ENCODE data around the gene MACROD2.
"Not testable (repeated sequence)": the region's sequence is repeated elsewhere in the genome, so short reads cannot be mapped to it uniquely, and the experiment has no call there.

The MACROD2 gene

GRCh38 chr20:16011056-16011455 is 2015.7 kb downstream of the MACROD2 start:
- H3K4me1 ChIP-seq (ENCODE audit: control insufficient read depth, insufficient read depth, low read length): peaks cover 9% of the 10 kb centered on the region
- H3K27me3 ChIP-seq (ENCODE audit: control insufficient read depth, insufficient read depth, low read length): no peaks in the 10 kb centered on the region
- no peak overlapping the region for H3K4me3 ChIP-seq (ENCODE audit: low read depth, low read length)
- H3K36me3 ChIP-seq (ENCODE audit: control insufficient read depth, insufficient read depth, low read length): no peaks in the 10 kb centered on the region
- H3K9me3 ChIP-seq (ENCODE audit: control insufficient read depth, insufficient read depth, low read length): no peaks in the 10 kb centered on the region
- no peak overlapping the region for H3K9ac ChIP-seq (ENCODE audit: low read depth, low read length)

GRCh38 chr20:16011519-16011918 is 2016.2 kb downstream of the MACROD2 start:
- Histone ChIP-seq H3K4me3 (ENCODE audit: low read depth, low read length) (no peak overlapping the region), H3K9me3 (ENCODE audit: control insufficient read depth, insufficient read depth, low read length) (no peaks in the 10 kb centered on the region), H3K4me1 (ENCODE audit: control insufficient read depth, insufficient read depth, low read length) (peaks cover 4% of the 10 kb centered on the region)

GRCh38 chr20:16012934-16013333 is 2017.6 kb downstream of the MACROD2 start:
- H3K4me3 ChIP-seq (ENCODE audit: low read depth, low read length); H3K27me3 ChIP-seq (ENCODE audit: control insufficient read depth, insufficient read depth, low read length); H3K9me3 ChIP-seq (ENCODE audit: control insufficient read depth, insufficient read depth, low read length); H3K9ac ChIP-seq (ENCODE audit: low read depth, low read length); H3K4me1 ChIP-seq (ENCODE audit: control insufficient read depth, insufficient read depth, low read length); H3K36me3 ChIP-seq (ENCODE audit: control insufficient read depth, insufficient read depth, low read length): not testable (repeated sequence)

More at GRCh38 chr20:16011519-16011918, 2016.2 kb downstream of the MACROD2 start:
- H3K27me3 ChIP-seq (ENCODE audit: control insufficient read depth, insufficient read depth, low read length): no peaks in the 10 kb centered on the region
- no peaks in the 10 kb centered on the region for H3K36me3 ChIP-seq (ENCODE audit: control insufficient read depth, insufficient read depth, low read length)
- H3K9ac ChIP-seq (ENCODE audit: low read depth, low read length): no peak overlapping the region

- Histone ChIP-seq H3K4me3 (ENCODE audit: low read depth, low read length) (no peak overlapping the region), H3K27me3 (ENCODE audit: control insufficient read depth, insufficient read depth, low read length) (no peaks in the 10 kb centered on the region), H3K36me3 (ENCODE audit: control insufficient read depth, insufficient read depth, low read length) (no peaks in the 10 kb centered on the region), H3K4me1 (ENCODE audit: control insufficient read depth, insufficient read depth, low read length) (no peaks in the 10 kb centered on the region), H3K9me3 (ENCODE audit: control insufficient read depth, insufficient read depth, low read length) (no peaks in the 10 kb centered on the region), H3K9ac (ENCODE audit: low read depth, low read length) (no peak overlapping the region)
Measured at GRCh38 chr20:16013631-16014030, 2018.3 kb downstream of the MACROD2 start.

- Histone ChIP-seq H3K4me3 (ENCODE audit: low read depth, low read length) (no peak overlapping the region), H3K9me3 (ENCODE audit: control insufficient read depth, insufficient read depth, low read length) (no peaks in the 10 kb centered on the region), H3K27me3 (ENCODE audit: control insufficient read depth, insufficient read depth, low read length) (no peaks in the 10 kb centered on the region), H3K4me1 (ENCODE audit: control insufficient read depth, insufficient read depth, low read length) (no peaks in the 10 kb centered on the region), H3K36me3 (ENCODE audit: control insufficient read depth, insufficient read depth, low read length) (no peaks in the 10 kb centered on the region), H3K9ac (ENCODE audit: low read depth, low read length) (no peak overlapping the region)
Measured at GRCh38 chr20:16014436-16014835, 2019.1 kb downstream of the MACROD2 start.

GRCh38 chr20:16017656-16018055 is 2022.3 kb downstream of the MACROD2 start:
- Histone ChIP-seq H3K4me1 (ENCODE audit: control insufficient read depth, insufficient read depth, low read length) (no peaks in the 10 kb centered on the region), H3K27me3 (ENCODE audit: control insufficient read depth, insufficient read depth, low read length) (no peaks in the 10 kb centered on the region), H3K9ac (ENCODE audit: low read depth, low read length) (no peak overlapping the region), H3K36me3 (ENCODE audit: control insufficient read depth, insufficient read depth, low read length) (no peaks in the 10 kb centered on the region), H3K4me3 (ENCODE audit: low read depth, low read length) (no peak overlapping the region), H3K9me3 (ENCODE audit: control insufficient read depth, insufficient read depth, low read length) (no peaks in the 10 kb centered on the region)

- no peaks in the 10 kb centered on the region for H3K36me3 ChIP-seq (ENCODE audit: control insufficient read depth, insufficient read depth, low read length)
- H3K4me1 ChIP-seq (ENCODE audit: control insufficient read depth, insufficient read depth, low read length): no peaks in the 10 kb centered on the region
- H3K9ac ChIP-seq (ENCODE audit: low read depth, low read length): no peak overlapping the region
- no peaks in the 10 kb centered on the region for H3K27me3 ChIP-seq (ENCODE audit: control insufficient read depth, insufficient read depth, low read length)
- H3K4me3 ChIP-seq (ENCODE audit: low read depth, low read length): no peak overlapping the region
- H3K9me3 ChIP-seq (ENCODE audit: control insufficient read depth, insufficient read depth, low read length): no peaks in the 10 kb centered on the region
Measured at GRCh38 chr20:16018881-16019280, 2023.6 kb downstream of the MACROD2 start.

GRCh38 chr20:16020971-16021370 is 2025.7 kb downstream of the MACROD2 start:
- Histone ChIP-seq H3K27me3 (ENCODE audit: control insufficient read depth, insufficient read depth, low read length) (no peaks in the 10 kb centered on the region), H3K9me3 (ENCODE audit: control insufficient read depth, insufficient read depth, low read length) (no peaks in the 10 kb centered on the region), H3K4me1 (ENCODE audit: control insufficient read depth, insufficient read depth, low read length) (no peaks in the 10 kb centered on the region), H3K9ac (ENCODE audit: low read depth, low read length) (no peak overlapping the region), H3K36me3 (ENCODE audit: control insufficient read depth, insufficient read depth, low read length) (no peaks in the 10 kb centered on the region), H3K4me3 (ENCODE audit: low read depth, low read length) (no peak overlapping the region)

GRCh38 chr20:16025084-16025483 is 2029.8 kb downstream of the MACROD2 start:
- H3K4me3 ChIP-seq (ENCODE audit: low read depth, low read length): no peak overlapping the region
- no peaks in the 10 kb centered on the region for H3K36me3 ChIP-seq (ENCODE audit: control insufficient read depth, insufficient read depth, low read length)
- no peaks in the 10 kb centered on the region for H3K27me3 ChIP-seq (ENCODE audit: control insufficient read depth, insufficient read depth, low read length)
- no peaks in the 10 kb centered on the region for H3K9me3 ChIP-seq (ENCODE audit: control insufficient read depth, insufficient read depth, low read length)
- H3K4me1 ChIP-seq (ENCODE audit: control insufficient read depth, insufficient read depth, low read length): peaks cover 7% of the 10 kb centered on the region
- H3K9ac ChIP-seq (ENCODE audit: low read depth, low read length): no peak overlapping the region

- no peak overlapping the region for H3K4me3 ChIP-seq (ENCODE audit: low read depth, low read length)
- peaks cover 7% of the 10 kb centered on the region for H3K4me1 ChIP-seq (ENCODE audit: control insufficient read depth, insufficient read depth, low read length)
- no peaks in the 10 kb centered on the region for H3K27me3 ChIP-seq (ENCODE audit: control insufficient read depth, insufficient read depth, low read length)
- no peak overlapping the region for H3K9ac ChIP-seq (ENCODE audit: low read depth, low read length)
- no peaks in the 10 kb centered on the region for H3K36me3 ChIP-seq (ENCODE audit: control insufficient read depth, insufficient read depth, low read length)
- no peaks in the 10 kb centered on the region for H3K9me3 ChIP-seq (ENCODE audit: control insufficient read depth, insufficient read depth, low read length)
Measured at GRCh38 chr20:16027686-16028085, 2032.4 kb downstream of the MACROD2 start.

GRCh38 chr20:16028923-16029322 is 2033.6 kb downstream of the MACROD2 start:
- Histone ChIP-seq H3K36me3 (ENCODE audit: control insufficient read depth, insufficient read depth, low read length) (no peaks in the 10 kb centered on the region), H3K4me1 (ENCODE audit: control insufficient read depth, insufficient read depth, low read length) (peaks cover 7% of the 10 kb centered on the region), H3K9ac (ENCODE audit: low read depth, low read length) (no peak overlapping the region), H3K4me3 (ENCODE audit: low read depth, low read length) (no peak overlapping the region), H3K9me3 (ENCODE audit: control insufficient read depth, insufficient read depth, low read length) (no peaks in the 10 kb centered on the region), H3K27me3 (ENCODE audit: control insufficient read depth, insufficient read depth, low read length) (no peaks in the 10 kb centered on the region)

- H3K9ac ChIP-seq (ENCODE audit: low read depth, low read length): no peak overlapping the region
- no peaks in the 10 kb centered on the region for H3K27me3 ChIP-seq (ENCODE audit: control insufficient read depth, insufficient read depth, low read length)
- H3K9me3 ChIP-seq (ENCODE audit: control insufficient read depth, insufficient read depth, low read length): no peaks in the 10 kb centered on the region
- H3K4me3 ChIP-seq (ENCODE audit: low read depth, low read length): no peak overlapping the region
- peaks cover 7% of the 10 kb centered on the region for H3K4me1 ChIP-seq (ENCODE audit: control insufficient read depth, insufficient read depth, low read length)
- no peaks in the 10 kb centered on the region for H3K36me3 ChIP-seq (ENCODE audit: control insufficient read depth, insufficient read depth, low read length)
Measured at GRCh38 chr20:16030253-16030652, 2034.9 kb downstream of the MACROD2 start.

- Histone ChIP-seq H3K9me3 (ENCODE audit: control insufficient read depth, insufficient read depth, low read length) (no peaks in the 10 kb centered on the region), H3K4me1 (ENCODE audit: control insufficient read depth, insufficient read depth, low read length) (no peaks in the 10 kb centered on the region), H3K36me3 (ENCODE audit: control insufficient read depth, insufficient read depth, low read length) (no peaks in the 10 kb centered on the region), H3K9ac (ENCODE audit: low read depth, low read length) (no peak overlapping the region), H3K27me3 (ENCODE audit: control insufficient read depth, insufficient read depth, low read length) (no peaks in the 10 kb centered on the region), H3K4me3 (ENCODE audit: low read depth, low read length) (no peak overlapping the region)
Measured at GRCh38 chr20:16035576-16035975, 2040.3 kb downstream of the MACROD2 start.

Data from iPS-15b (cell line).